ENCODE measurements around the gene SPACA4. TPM values are rescaled to one million over a fixed set of nuclear protein-coding genes. Genes with fewer than 3 reads are reported as not detected.

The SPACA4 gene
- total and polyA plus RNA-seq, 9 of the 15 experiments (the other 6 are each of a cell fraction or from before 2014, with no cell fraction given) = not detected

- TF ChIP-seq ASH1L (IDR thresholded peaks at IDR 0.05; ENCODE audit: borderline replicate concordance, low read depth, partially characterized antibody) (no peak), FOXJ2 (tag; IDR thresholded peaks at IDR 0.05) (no peak), KDM1A (IDR thresholded peaks at IDR 0.05) (no peak), ZNF764 (CRISPR knock-in tag; IDR thresholded peaks at IDR 0.05; ENCODE audit: low read depth) (no peak), CBX1 (IDR thresholded peaks at IDR 0.05; ENCODE audit: low read depth) (no peak), CREBBP (IDR thresholded peaks at IDR 0.05; ENCODE audit: low read depth, low read length) (no peak), NONO (IDR thresholded peaks at IDR 0.05; ENCODE audit: low read depth in 2 of 2, low read length in 1 of 2) (no peak), ZNF830 (CRISPR knock-in tag; IDR thresholded peaks at IDR 0.05) (no peak), KLF6 (CRISPR knock-in tag; IDR thresholded peaks at IDR 0.05; ENCODE audit: borderline replicate concordance) (no peak), ZNF639 (CRISPR knock-in tag; conservative IDR thresholded peaks at IDR 0.05 in 1 of 2, IDR thresholded peaks at IDR 0.05 in 1 of 2) (no peak), ZNF699 (CRISPR knock-in tag; IDR thresholded peaks at IDR 0.05; ENCODE audit: insufficient replicate concordance) (no peak), CBFA2T3 (IDR thresholded peaks at IDR 0.05) (no peak), NR2C2 (CRISPR knock-in tag; IDR thresholded peaks at IDR 0.05) (no peak), NR2C2 (tag; IDR thresholded peaks at IDR 0.05) (0 out of 2 replicates have a peak, but pooled peaks have one; percentile 18), CGGBP1 (CRISPR knock-in tag; IDR thresholded peaks at IDR 0.05) (no peak), TEAD4 (IDR thresholded peaks at IDR 0.05; ENCODE audit: low read length) (no peak), TEAD4 (CRISPR knock-in tag; IDR thresholded peaks at IDR 0.05; ENCODE audit: borderline replicate concordance) (no peak), ESRRA (IDR thresholded peaks at IDR 0.05; ENCODE audit: borderline replicate concordance, low read depth) (peak; percentile 21; the same call in 1 of the 2 replicates), ATF4 (CRISPR knock-in tag; IDR thresholded peaks at IDR 0.05) (no peak), PTBP1 (IDR thresholded peaks at IDR 0.05; ENCODE audit: low read depth, low read length) (no peak), MYBL2 (IDR thresholded peaks at IDR 0.05; ENCODE audit: low read depth) (no peak), MYBL2 (CRISPR knock-in tag; IDR thresholded peaks at IDR 0.05; ENCODE audit: borderline replicate concordance) (no peak), TFAP4 (CRISPR knock-in tag; IDR thresholded peaks at IDR 0.05; ENCODE audit: borderline replicate concordance) (0 out of 2 replicates have a peak, but pooled peaks have one; percentile 23), ZNF41 (CRISPR knock-in tag; conservative IDR thresholded peaks at IDR 0.05) (no peak), TCF7 (IDR thresholded peaks at IDR 0.05; ENCODE audit: borderline replicate concordance) (no peak), BCOR (IDR thresholded peaks at IDR 0.05) (peak; percentile 46; the same call in 1 of the 2 replicates), CC2D1A (IDR thresholded peaks at IDR 0.05) (0 out of 2 replicates have a peak, but pooled peaks have one; percentile 30), ZNF143 (CRISPR knock-in tag; IDR thresholded peaks at IDR 0.05) (peak; percentile 55; the same call in 1 of the 2 replicates), ELF4 (CRISPR knock-in tag; IDR thresholded peaks at IDR 0.05) (no peak)
These were observed 2.3 kb downstream of the SPACA4 start (continued) for GRCh38 chr19:48608798-48609263.
